A673 (cell line): Measurements from ENCODE around the gene MILR1. TPM values are rescaled to one million over a fixed set of nuclear protein-coding genes. Genes with fewer than 3 reads are reported as not detected.

Experiments used
- BruUV-seq: library from RNA; stranded (reverse); fragments of 400-500 nt; replicated peaks from 2 replicates; lab custom pipeline; 2021; lab: Mats Ljungman, UMichigan
- CTCF ChIA-PET: fragments of 300-600 bp; sonication (Branson Sonifier 250); formaldehyde crosslinking; loops from one replicate; lab custom pipeline; 2022; ENCODE audit warnings: antibody characterized with exemption; lab: Charles Lee
- POLR2A ChIA-PET: fragments of 300-600 bp; sonication (Branson Sonifier 250); formaldehyde crosslinking; loops from one replicate; lab custom pipeline; 2022; ENCODE audit warnings: antibody characterized with exemption; ENCODE audit not compliant: low non-redundant PET; lab: Charles Lee
- DNase-seq: peaks from one replicate; pipeline ENCODE4 v3.0.0-alpha.2; 2015; ENCODE audit warnings: low spot score
- H3K27ac ChIP-seq: fragments of 200-600 bp; sonication (generic); 2 replicates; pipeline ENCODE4 v1.5.1; 2016; ENCODE audit warnings: mixed run types, low read depth, mild to moderate bottlenecking, mixed read lengths, antibody characterized with exemption, low read length; ENCODE audit not compliant: poor library complexity, severe bottlenecking
- H3K27me3 ChIP-seq: fragments of 200-600 bp; sonication (generic); replicated peaks from 2 replicates; pipeline ENCODE4 v1.6.1; 2017; ENCODE audit warnings: mixed run types, low read depth, mild to moderate bottlenecking, mixed read lengths, antibody characterized with exemption, low read length; ENCODE audit not compliant: insufficient read depth, poor library complexity
- H3K36me3 ChIP-seq: fragments of 200-600 bp; sonication (generic); 2 replicates; pipeline ENCODE4 v1.6.1; 2016; ENCODE audit warnings: mixed run types, mild to moderate bottlenecking, mixed read lengths, antibody characterized with exemption, low read length; ENCODE audit not compliant: insufficient read depth, poor library complexity, severe bottlenecking
- H3K4me1 ChIP-seq: fragments of 200-600 bp; sonication (generic); 2 replicates; pipeline ENCODE4 v1.6.1; 2017; ENCODE audit warnings: mixed run types, mild to moderate bottlenecking, mixed read lengths, antibody characterized with exemption, low read length; ENCODE audit not compliant: insufficient read depth, poor library complexity, severe bottlenecking
- H3K4me3 ChIP-seq: fragments of 200-600 bp; sonication (generic); 2 replicates; pipeline ENCODE4 v1.5.1; 2016; ENCODE audit warnings: low read depth, mixed run types, mild to moderate bottlenecking, mixed read lengths, low read length; ENCODE audit not compliant: poor library complexity, severe bottlenecking
- H3K9me3 ChIP-seq: fragments of 200-600 bp; sonication (generic); 2 replicates; pipeline ENCODE4 v1.6.1; 2016; ENCODE audit warnings: mixed run types, low read depth, mild to moderate bottlenecking, mixed read lengths, antibody characterized with exemption, low read length; ENCODE audit not compliant: poor library complexity, severe bottlenecking
- EZH2 ChIP-seq: fragments of 200-600 bp; sonication (generic); IDR thresholded peaks from 2 replicates; pipeline ENCODE4 v1.6.1; 2017; ENCODE audit warnings: borderline replicate concordance, low read depth, mild to moderate bottlenecking, mixed read lengths, antibody characterized with exemption, low read length; ENCODE audit not compliant: poor library complexity, severe bottlenecking
- intact Hi-C: fragments of 100-400 bp; cut with micrococcal nuclease; formaldehyde crosslinking; loops from one replicate; pipeline ENCODE4 v1.10.0; 2022; ENCODE audit not compliant: unreplicated experiment
- total RNA-seq: library from RNA; stranded (reverse); gene quantifications from 2 replicates; pipeline ENCODE4 v1.2.3, GENCODE V29; 2021
- TF ChIP-seq, protein P1 (sequence below): fragments of 300-800, 200-600 bp; sonication (generic); conservative IDR thresholded peaks from 2 replicates; pipeline ENCODE4 v1.5.1; 2017; ENCODE audit warnings: low read depth, mild to moderate bottlenecking, antibody characterized with exemption, low read length, moderate library complexity, mixed read lengths

MILR1 gene
- total RNA-seq, 1 experiment from 2014 or later = not detected

DNA sequence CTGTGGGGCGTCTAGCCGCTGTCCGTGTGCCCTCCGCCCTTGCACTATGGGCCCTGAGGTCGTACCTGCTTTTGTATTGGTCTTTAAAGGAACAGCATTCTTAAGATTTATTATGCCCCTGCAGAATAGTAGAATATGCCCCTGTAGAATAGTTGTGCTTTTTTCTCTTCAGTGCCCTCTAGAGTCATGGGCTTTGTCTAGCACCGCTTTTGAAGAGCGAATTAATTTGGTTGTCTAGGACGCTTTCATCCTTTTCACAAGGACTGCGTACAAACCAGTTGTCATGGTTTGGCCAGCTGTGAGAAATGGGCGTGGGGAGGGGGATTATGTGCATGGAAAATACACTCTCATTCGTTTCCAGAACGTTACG, 58.5 kb downstream of the MILR1 start:
- CTCF ChIA-PET = no interaction called here
- H3K4me1 ChIP-seq = peaks cover 10% of the 10 kb centered on the region
- POLR2A ChIA-PET = interaction anchor here (0.6 to 0.8 kb wide), 3 partner anchors 9 to 90 kb away, joined by 3 read pairs; no protein-coding TSS in a partner anchor
- H3K9me3 ChIP-seq = no peaks in the 10 kb centered on the region
- BruUV-seq = no TSS peak
- peak overlapping the region; percentile 90 for H3K4me3 ChIP-seq
- no peaks in the 10 kb centered on the region for H3K27me3 ChIP-seq
- intact Hi-C loops = loop anchor here (5.0 kb wide), 2 partner anchors 140 to 475 kb away; no protein-coding TSS in a partner anchor
- no peak for TF ChIP-seq EZH2
- TF ChIP-seq, protein P1, sequence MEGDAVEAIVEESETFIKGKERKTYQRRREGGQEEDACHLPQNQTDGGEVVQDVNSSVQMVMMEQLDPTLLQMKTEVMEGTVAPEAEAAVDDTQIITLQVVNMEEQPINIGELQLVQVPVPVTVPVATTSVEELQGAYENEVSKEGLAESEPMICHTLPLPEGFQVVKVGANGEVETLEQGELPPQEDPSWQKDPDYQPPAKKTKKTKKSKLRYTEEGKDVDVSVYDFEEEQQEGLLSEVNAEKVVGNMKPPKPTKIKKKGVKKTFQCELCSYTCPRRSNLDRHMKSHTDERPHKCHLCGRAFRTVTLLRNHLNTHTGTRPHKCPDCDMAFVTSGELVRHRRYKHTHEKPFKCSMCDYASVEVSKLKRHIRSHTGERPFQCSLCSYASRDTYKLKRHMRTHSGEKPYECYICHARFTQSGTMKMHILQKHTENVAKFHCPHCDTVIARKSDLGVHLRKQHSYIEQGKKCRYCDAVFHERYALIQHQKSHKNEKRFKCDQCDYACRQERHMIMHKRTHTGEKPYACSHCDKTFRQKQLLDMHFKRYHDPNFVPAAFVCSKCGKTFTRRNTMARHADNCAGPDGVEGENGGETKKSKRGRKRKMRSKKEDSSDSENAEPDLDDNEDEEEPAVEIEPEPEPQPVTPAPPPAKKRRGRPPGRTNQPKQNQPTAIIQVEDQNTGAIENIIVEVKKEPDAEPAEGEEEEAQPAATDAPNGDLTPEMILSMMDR = peak; percentile 62
- H3K27ac ChIP-seq = peak overlapping the region; percentile 99
- peaks cover 61% of the 10 kb centered on the region for H3K36me3 ChIP-seq
- peak; percentile 86 for DNase-seq

DNA sequence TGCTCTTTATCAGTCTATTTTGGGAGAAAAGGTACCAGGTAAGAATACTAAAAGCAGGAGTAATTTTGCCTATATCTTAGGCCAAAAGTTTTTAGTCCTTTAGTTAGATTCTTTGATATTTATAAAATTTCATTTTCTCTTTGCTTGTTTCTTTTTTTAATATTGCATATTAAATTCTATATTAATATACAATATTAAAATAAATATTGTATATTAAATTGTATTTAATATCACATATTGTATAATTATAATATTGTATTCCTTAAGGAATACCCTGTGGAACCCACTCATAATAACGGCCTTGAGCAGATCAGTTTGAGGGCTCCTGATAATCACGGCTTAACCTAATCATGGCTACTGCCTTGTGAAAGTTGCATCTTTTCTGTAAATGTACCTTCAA, 59.8 kb downstream of the MILR1 start:
- Histone ChIP-seq H3K9me3 (no peaks in the 10 kb centered on the region), H3K27me3 (no peaks in the 10 kb centered on the region), H3K27ac (no peak overlapping the region), H3K4me3 (peak overlapping the region; percentile 90), H3K36me3 (peaks cover 61% of the 10 kb centered on the region), H3K4me1 (peaks cover 9% of the 10 kb centered on the region)
- TF ChIP-seq, protein P1 = no peak
- TF ChIP-seq EZH2 = no peak
- no peak for DNase-seq
- POLR2A ChIA-PET = no interaction called here
- CTCF ChIA-PET = no interaction called here
- intact Hi-C loops = loop anchor here (5.0 kb wide), 2 partner anchors 139 to 474 kb away; no protein-coding TSS in a partner anchor
- BruUV-seq = no TSS peak

DNA sequence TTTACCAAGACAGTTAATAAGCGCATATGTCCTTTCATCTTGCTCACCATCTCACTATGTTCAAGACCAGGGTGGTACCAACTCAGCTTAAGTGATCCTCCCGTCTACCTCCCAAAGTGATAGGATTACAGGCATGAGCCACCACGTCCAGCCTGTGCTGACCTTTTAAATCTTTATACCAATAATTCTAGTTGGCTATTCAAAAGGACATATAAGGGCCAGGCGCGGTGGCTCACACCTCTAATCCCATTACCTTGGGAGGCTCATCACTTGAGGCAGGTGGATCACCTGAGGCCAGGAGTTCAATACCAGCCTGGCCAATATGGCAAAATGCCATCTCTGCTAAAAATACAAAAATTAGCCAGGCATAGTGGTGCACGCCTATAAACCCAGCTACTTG, 60.3 kb downstream of the MILR1 start:
- Histone ChIP-seq H3K27ac (no peak overlapping the region), H3K9me3 (no peaks in the 10 kb centered on the region), H3K27me3 (no peaks in the 10 kb centered on the region), H3K36me3 (peaks cover 61% of the 10 kb centered on the region), H3K4me1 (peaks cover 5% of the 10 kb centered on the region), H3K4me3 (no peak overlapping the region)
- no peak for DNase-seq
- intact Hi-C loops = loop anchor here (5.0 kb wide), 2 partner anchors 138 to 473 kb away; no protein-coding TSS in a partner anchor
- POLR2A ChIA-PET = no interaction called here
- CTCF ChIA-PET = no interaction called here
- no peak for TF ChIP-seq EZH2
- TF ChIP-seq, protein P1 = no peak
- BruUV-seq = no TSS peak
